Activated naive CD4-positive, alpha-beta T cell treated with Interleukin-2 at 50 U/mL for 16 hours (primary cell): ENCODE measurements around the gene KRT76.

ENCODE experiments used
- DNase-seq: peaks from one replicate; pipeline ENCODE4 v3.0.0-alpha.2; 2020

KRT76 gene

DNA sequence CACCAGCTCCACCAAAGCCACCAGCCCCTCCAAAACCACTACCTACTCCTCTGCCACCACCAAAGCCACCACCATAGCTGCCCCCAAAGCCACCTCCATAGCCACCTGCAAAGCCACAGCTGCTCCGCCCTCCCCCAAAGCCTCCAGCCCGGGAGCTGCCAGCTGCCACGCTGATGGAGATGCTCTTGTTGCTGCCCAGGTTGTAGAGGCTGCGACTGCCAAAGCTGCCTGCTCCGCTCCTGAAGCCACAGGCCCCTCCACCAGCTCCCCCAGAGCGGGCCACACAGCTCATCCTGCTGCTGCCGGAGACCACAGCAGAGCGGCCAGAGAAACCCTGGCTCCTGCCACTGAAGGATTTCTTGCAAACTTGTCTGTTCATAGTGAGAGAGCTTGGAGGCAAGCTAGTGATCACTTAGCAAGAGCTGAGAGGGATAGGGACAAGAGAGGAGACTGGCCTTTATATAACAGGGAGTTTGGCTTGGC is at the start of gene KRT76:
KRT76 (minus strand) TSS at position 433 of the 483 bp plus-strand sequence; CDS start at position 379, 54 bp downstream.
- no peak for DNase-seq

DNA sequence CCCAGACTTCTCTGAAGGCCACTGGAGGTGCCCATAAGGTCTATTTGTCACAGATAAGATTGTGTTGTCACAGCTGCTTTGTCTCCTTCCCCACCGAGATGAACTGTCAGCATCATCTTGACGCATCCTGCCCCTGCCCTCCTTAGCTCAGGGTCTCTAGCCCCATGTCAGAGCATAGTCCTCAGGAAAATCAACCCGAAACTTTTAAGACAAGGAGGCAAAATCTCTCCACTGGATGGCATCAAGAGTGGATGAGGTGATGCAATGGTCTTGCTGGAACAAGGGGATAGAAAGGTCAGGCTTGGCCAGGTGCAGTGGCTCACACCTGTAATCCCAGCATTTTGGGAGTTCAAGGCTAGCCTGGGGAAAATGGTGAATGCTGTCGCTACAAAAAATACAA is 48.8 kb upstream of the KRT76 start:
- DNase-seq, result no peak

DNA sequence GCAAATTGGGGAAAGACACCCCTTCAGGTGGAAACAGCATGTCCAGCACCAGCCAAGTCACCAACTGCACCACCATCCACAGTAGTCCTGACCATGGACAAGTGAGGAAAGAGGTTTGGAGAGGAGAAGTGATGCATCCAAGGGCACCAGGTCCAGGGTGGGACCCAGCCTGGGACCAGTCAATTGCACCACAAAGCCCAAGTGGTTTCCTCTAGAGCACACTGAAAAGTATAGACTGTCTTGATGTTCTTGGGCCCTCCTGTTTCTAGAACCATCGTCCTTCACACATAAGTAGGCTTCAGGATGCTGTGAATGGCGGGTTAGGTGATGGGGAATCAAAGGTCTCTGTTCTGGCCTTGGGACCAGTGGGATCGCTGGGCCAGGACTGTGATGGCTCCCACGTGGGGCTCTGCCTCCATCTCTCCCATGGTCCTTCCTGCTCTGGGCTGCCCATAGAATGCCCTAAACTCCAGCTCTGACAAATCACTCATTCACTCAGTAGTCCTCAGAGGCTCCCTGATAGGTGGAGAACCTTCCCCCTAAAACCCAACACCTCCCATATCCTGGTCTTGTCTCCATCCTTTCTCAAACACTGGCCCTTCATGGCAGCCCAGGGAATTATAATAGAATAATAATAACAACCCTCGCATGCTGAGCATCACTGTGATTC is 47.7 kb upstream of the KRT76 start:
- DNase-seq, result no peak

DNA sequence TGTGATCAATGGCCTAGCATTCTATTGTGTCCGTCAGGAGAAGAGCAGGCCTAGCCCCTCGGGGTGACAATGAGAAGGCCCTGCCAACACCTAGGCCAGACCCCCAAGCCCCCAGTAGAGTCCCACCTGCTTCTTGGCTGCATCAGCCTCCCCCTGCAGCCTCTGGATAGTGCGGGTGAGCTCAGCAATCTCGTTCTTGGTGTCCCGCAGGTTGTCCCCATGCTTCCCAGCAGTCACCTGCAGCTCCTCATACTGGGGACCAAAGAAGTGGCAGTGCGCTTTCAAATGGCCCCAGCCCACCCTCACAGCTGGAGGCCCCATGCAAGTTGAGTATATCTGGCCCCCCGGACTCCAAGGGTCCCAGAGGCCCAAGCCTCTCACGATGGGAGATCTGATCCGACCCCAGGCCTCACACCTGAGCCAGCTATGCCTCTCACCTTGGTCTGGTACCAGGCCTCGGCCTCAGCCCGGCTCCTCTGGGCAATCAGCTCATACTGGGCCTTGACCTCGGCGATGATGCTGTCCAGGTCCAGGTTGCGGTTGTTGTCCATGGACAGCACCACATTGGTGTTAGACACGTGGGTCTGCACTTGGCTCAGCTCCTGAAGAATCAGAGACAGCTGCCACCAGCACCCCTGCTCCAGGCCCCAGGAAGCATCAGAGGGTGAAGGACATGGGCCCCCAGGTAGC is 46.8 kb upstream of the KRT76 start:
- no peak for DNase-seq

DNA sequence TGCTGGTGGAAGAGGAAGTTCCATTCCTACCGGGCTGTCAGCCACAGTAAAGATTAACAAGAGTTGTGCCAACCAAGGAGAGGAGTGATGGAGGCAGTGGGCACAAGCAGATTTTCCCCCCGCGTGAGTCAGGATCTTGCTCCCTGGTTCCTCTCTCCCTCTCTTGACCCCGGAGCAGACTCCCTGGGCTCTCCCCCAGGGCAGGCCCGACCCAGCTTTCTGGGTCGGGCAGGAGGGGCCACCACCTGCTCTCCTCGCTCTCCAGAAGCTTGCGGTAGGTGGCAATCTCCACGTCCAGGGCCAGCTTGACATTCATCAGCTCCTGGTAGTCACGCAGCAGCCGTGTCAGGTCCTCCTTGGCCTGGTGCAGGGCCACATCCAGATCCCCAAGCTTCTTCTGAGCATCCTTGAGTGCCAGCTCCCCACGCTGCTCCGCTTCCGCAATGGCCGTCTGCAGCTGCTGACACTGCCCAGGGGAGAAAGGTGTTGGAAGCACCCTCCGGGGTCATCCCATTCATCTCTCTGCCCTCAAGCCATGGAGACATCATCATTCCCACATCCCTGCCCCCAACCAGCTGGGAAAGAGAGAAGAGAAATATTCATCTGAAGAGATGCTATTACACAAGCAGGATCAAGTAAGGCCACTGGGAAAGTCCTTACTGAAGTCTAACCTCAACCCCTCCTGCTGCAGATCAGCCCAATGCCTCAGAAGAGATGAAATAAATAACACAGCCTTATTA is 45.8 kb upstream of the KRT76 start:
- DNase-seq, result no peak

DNA sequence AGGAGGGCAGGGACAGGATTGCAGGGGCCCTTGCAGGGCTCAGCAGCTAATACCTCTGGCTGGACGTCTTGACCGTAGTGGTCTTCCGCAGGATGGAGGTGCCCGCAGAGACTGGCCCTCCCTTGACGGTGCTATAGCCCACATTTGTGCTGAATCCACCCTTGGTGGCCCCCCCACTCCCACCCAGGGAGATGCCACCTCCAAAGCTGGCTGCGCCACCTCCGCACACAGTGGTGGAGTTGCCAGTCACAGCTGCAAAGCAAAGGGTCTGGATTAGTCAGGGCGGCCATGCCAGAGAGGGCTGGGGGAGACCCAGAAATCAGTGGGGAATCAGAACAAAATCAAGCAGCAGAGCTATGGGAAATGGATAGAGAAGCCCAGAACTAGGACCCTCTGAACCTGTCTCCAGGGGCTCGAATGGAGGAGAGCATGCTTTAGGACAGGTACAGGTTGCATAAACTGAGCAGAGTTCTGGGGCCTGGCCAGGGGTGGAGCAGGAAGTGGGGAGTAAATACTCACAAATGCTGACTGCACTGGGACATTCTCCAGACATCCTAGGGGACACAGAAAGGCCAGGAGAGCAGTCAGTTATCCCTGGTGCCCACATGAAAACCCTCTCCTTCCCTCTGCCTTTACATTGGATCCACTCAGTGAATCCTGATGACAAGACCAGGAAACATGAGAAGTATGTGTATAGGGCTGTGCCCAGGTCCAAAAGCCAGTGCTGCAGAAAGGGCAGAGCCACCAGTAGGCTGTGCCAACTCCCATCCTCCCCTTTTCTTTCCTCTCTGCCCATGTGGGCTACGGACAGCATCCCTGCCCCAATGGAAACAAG is 44.9 kb upstream of the KRT76 start:
- no peak for DNase-seq

DNA sequence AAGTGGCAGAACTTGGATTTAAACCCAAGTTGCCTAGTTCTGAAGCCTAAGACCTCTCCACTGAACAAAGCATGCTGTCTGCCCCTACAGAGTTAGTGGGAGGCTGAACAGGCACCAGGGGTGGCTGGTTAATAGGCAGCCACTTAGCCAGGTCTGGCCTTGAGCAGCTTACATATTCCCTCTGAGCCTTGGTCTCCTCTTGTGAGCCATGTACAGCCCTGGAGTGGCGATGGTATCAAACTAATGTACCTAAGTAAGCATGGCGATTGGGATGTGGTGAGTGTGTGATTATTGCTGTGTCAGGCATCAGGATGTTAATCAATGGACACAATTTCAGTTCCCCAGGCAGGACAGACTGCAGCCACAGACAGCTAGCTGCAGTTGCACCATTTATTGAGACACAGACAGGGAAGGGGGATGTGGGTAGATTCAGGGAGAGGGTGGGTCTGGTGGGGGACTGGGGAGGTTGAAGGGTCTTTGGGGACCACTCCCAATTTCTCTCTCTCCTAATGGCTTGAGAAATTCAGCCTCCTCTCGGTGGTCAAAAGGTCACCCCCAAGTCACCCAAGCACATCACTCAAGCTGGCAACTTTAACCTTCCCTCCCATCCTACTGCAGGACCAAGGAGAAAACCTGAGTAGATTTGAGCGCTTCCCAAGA is 44.1 kb upstream of the KRT76 start:
- DNase-seq, result no peak

DNA sequence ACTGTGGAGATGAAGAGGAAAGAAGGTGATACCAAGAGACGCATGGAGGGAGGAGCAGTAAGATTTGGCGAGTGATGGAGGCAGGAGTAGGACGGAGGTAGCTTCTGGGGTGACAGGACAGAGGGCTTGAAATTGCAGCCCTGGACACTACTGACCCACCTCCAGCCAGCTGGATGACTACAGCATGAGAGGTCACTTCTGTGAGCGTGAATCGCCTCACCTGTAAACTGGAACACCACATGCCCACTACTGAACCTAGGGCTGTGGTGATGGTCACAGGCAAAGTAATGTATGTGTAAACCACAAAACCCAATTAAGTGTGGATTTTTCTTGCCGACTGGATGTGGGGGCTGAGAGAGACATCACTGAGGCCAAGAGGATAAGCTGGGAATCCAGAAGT is 43.4 kb upstream of the KRT76 start:
- DNase-seq, result no peak

DNA sequence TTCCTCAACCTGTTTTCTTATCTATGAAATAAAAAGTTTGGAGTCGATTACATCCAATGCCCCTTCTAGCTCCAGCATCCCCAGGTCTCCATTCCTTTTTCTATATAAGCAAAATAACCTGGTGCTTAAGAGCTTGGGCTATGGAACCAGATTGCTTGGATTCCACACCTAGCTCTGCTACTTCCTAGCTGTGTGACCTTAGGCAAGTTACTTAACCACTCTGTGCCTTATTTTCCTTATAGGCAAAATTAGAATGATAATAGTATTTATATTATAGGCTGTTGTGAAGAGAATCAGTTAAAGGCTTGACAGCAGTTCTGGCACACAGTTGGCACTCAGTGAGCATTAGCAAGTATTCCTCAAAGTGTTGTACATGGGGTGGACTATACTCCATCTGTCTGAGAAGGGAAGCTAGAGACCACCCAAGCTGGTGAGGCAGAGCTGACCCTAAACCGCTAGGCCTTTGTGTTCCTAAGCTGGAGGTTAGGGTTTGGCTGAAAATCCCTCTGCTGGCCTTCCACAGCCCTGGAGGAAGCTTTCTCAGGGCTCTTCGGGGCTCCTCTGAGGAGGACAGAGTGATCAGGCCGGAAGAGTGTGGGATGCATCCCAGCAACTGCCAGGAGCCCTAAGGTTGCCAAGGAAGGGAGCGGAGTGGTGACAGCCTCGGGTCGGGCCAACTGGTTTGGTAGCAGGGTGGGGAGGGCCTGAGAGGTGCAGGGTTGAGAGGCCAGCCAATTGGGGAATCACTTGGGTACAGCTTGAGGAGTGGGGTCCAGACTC is 42.8 kb upstream of the KRT76 start:
- no peak for DNase-seq

DNA sequence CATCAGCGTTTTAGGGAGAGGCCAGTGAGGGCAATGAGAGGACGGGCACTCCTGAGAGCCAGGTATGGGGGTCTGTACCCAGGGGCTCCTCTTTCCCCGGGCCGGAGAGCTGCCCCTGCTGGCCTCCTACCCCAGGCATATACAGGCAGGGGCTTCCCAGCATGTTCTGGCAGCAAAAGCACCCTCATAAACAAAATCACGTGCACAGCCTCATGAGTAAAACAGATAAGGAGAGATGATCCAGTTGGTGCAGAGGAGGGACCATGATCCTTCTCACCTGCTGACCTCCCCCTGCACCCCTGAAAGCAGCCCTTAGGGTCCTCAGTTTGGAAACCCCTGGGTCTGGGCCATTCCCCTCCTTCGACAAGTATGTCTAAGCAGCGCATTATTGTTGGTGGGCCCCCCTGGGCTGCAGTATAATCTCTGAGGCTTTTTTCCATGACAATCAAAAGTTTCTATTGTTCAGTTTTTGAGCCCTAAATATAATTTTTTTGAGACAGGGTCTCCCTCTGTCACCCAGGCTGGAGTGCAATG is 41.8 kb upstream of the KRT76 start:
- DNase-seq, result no peak

DNA sequence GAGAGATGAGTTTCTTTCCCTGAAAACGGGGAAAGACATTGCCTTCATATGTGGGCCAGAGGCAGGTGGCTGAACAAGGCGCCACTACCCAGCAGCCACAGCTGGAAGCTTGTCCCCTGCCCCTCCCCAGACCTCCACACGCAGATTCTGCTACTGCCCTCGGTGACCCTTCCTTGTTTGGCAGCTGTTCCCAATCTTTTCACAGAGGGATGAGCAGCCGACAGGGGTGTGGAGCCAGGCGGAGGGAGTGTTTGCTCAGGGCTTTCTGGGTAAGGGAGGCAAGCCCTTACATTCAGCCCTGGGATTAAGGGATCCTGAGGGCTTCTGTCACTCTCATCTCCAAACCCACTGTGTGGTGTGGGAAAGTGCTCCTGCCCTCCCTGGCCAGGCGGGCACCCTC is 41.2 kb upstream of the KRT76 start:
- DNase-seq, result no peak

DNA sequence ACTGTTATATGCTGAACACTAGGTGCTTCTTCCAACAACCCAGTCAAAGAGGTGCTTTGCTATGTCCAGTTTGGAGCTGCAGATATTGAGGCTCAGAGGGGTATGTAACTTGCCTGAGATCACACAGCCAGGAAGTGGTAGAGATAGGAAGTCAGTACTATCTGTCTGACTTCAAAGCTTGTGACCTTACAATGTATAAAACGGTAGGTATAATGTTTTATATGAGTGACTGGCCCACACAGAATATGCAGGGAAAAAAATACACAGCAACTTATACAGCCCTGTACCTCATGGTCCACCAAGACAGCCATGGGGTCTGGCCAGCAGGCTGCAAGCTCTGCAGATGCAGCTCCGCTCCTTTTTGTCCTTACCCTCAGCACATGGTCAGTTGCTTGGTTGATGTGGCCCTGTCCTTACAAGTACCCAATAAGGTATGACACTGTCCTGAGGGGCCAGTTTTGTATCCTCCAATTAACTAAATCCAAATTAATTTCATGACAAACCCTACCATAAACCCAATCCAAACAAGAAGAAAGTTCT is 40.6 kb upstream of the KRT76 start:
- DNase-seq, result no peak

DNA sequence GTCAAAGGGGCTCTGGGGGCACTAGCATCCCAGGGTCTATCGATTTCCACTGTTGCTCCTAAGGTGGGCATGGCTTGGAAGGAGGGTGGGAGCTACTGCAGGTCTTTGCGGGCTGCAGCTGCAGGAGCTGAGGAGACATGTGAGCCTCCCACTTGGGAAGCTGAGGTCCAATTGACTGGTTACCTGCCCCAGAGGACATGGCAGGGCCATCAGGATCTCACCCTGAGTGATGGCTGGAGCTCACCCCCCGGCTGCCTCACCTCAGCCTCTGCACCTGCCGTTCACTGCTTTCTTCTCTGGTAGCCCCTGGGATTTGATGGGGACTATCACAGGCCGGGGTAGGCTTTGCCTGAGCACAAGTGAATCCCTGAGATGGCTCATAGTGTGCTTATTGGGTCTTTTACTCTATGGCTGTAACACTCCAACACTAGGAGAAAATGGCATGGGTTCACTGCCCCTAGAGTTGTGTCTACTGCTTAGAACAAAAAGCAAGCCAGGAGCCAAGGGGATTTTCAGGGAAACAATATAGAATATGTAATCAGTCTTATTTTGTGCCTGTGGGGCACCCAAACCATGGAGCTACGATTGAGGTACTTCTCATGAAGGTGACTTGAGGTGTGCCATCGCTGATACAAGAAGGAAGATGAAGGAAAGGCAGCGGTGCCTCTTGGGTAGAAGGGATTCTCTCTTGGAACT is 40.0 kb upstream of the KRT76 start:
- no peak for DNase-seq

DNA sequence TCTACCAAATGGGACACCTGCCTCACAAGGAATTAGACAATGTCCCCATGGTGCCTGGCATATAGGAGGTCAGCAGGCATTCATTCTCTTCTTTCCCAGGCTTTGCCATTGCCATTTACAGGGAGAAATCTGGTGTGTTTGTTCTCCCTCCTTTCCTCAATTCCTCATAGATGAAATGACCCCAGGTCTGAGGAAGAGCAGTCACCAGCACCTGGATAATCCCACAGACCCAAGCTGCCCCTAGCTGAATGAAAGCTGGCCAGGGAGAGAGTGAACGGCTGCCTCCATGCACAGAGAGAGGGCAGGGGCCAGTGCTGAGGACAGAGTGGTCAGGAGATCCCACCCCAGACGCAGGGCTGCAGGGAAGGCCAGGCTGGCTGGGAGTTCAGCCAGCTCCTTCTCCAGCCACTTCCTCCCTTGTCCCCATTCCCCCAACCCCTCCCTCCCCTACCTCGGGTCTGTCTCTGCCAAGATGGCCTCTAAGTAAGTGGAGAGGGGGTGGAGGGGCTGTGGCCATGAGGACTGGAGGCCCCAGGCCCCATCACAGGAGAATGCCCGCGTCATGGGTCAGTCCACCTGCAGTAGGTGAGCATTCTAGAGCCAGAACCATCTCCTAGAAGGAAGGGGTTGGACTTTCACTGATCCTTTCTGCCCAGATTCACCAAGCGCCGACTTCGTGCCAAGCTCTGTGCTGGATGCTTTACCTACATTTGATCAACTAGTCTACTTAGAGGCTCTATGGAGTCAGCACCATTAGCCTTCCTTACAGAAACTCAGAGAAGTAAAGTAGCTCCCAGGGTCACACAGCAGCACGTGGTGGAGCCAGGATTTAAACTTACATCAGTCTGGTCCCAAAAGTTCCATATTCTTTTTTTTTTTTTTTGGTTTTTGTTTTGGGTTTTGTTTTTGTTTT is 38.8 kb upstream of the KRT76 start:
- no peak for DNase-seq

DNA sequence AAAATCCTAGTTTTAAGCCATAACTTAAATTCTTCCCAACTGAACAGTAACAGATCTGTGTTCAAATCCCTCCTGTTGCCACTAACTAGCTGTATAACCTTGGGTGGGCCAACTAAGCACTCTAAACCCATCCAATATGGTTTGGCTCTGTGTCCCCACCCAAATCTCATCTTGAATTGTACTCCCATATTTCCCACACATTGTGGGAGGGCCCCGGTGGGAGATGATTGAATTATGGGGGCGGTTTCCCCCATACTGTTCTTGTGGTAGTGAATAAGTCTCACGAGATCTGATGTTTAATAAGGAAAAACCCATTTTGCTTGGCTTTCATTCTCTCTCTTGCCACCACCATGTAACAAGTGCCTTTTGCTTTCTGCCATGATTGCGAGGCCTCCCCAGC is 38.0 kb upstream of the KRT76 start:
- no peak for DNase-seq

DNA sequence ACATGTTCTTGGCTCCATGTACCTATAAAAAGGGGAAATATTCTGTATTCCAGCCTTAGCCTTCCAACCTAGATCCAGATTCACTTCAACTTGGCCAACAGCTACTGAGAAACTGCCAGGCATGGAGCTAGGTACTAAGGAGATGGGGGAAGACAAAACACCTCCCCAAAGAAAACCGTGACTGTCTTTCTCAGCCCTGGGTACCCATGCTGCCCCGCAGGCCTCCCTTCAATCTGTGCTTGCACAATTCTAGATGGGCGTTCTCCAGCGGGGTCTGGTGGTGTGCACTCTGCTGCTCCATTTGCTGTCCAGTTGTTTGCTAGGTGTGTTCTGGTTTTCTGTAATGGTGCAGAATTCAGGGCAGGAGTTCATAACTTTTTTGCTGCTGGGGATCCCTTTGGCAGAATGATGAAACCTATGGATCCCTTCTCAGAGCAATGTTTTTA is 37.6 kb upstream of the KRT76 start:
- no peak for DNase-seq

DNA sequence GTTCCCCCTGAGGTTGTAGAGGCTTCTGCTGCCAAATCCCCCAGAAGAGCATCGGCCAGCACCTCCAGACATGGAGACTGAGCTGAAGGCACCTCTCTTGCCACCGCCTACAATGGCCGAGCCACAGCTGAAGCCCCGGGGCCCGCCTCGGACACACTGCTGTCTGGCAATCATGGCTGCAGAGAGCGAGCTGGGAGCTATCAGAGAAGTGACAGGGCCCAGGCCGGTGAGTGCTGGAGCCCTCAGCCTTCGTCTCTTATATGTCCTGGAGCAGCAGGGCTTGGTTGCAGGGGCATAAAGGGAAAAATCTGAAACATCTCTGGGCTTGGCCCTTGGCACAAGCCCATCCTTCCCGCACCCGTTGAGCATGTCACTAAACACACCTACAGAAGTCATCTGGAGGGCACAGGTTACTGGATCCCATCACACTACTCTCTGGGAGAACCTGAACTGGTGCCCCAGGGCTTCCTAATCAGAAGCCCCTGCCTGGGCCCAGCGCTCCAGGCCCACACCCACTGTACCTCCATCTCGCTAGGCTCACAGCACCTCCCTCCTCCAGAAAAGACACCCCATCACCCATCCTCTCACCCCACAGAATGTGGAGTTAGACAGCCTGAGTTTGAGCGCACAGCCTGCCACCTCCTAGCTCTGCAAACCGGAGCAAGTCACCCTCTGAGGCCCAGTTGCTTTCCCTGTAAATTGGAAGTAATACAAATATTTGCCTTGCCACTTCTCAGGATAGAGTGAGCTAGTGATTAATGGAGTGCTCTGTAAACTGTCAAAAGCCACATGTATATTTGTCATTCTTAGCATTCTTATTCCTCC is 37.0 kb upstream of the KRT76 start, which contains the start of gene KRT4:
KRT4 (minus strand) TSS at position 232 of the 825 bp plus-strand sequence; CDS start at position 174, 58 bp downstream.
- no peak for DNase-seq

DNA sequence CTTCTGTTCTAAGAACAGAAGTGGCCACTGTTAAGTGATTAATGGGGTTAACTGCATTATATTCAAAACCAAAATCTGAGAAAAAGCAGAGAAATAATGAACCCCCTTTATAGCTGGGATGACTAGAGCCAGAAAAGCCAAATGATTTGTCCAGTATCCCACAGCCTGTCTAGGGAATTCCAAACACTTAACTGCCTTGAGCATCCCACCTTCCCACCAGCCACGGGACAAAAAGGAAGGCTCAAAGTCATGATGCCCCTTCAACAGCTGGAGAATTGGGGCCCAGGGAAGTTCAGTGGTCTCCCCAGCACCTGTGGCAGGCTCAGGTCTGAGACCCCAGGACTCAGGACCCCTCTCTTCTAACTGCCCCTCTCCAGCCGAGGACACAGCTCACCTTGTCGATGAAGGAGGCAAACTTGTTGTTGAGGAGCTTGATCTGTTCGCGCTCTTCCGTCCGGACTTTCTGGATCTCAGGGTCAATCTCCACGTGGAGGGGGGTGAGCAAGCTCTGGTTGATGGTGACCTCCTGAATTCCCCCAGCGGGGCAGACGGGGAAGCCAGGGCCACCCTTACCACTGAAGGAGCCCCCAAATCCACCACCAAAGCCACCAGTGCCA is 36.2 kb upstream of the KRT76 start:
- DNase-seq, result no peak
